ENCODE results near the gene MLPH.

GRCh38 chr2:237570776-237571335 lies 83.8 kb downstream of the MLPH start:
- TF ChIP-seq CTCF (IDR thresholded peaks at IDR 0.05) (no peak), EZH2 (IDR thresholded peaks at IDR 0.05) (no peak), EZH2phosphoT487 (IDR thresholded peaks at IDR 0.05) (no peak)

Measured in neural progenitor cell (in vitro differentiated cells).